GM21381 (cell line): ENCODE data around the gene TRIM31.
A peak's percentile ranks its signal among the peaks of the same experiment; 100 is the strongest.
"Not testable (repeated sequence)": the region's sequence is repeated elsewhere in the genome, so short reads cannot be mapped to it uniquely, and the experiment has no call there.

Experiments used
- ATAC-seq: cut with Tn5 transposase; IDR thresholded peaks from one replicate; pipeline ENCODE4 v1.9.1; 2021; ENCODE audit warnings: mild to moderate bottlenecking, moderate library complexity; ENCODE audit not compliant: unreplicated experiment

TRIM31 gene

GRCh38 chr6:30149858-30150550 lies 37.1 kb upstream of the TRIM31 start:
- ATAC-seq: no peak

GRCh38 chr6:30149234-30149633 lies 36.3 kb upstream of the TRIM31 start:
- no peak for ATAC-seq

- ATAC-seq: no peak
Observed at GRCh38 chr6:30147096-30147495, 34.2 kb upstream of the TRIM31 start.

- no peak for ATAC-seq
Observed at GRCh38 chr6:30145818-30146217, 32.9 kb upstream of the TRIM31 start.

- no peak for ATAC-seq
Observed at GRCh38 chr6:30144811-30145210, 31.9 kb upstream of the TRIM31 start.

GRCh38 chr6:30143780-30144179 lies 30.9 kb upstream of the TRIM31 start:
- no peak for ATAC-seq

- no peak for ATAC-seq
Observed at GRCh38 chr6:30142665-30143064, 29.8 kb upstream of the TRIM31 start.

- ATAC-seq: not testable (repeated sequence)
Observed at GRCh38 chr6:30140240-30140639, 27.4 kb upstream of the TRIM31 start.

GRCh38 chr6:30136570-30137286 lies 23.8 kb upstream of the TRIM31 start:
- ATAC-seq: no peak

- no peak for ATAC-seq
Observed at GRCh38 chr6:30135757-30136156, 22.9 kb upstream of the TRIM31 start, which contains the start of gene TRIM40. Gene TRIM40, plus strand, starts transcription at chr6:30136140. Its CDS starts 897 bp downstream, at chr6:30137037.

GRCh38 chr6:30135147-30135546 lies 22.3 kb upstream of the TRIM31 start:
- ATAC-seq: no peak

GRCh38 chr6:30131947-30132497 lies 19.1 kb upstream of the TRIM31 start:
- ATAC-seq: no peak

GRCh38 chr6:30130887-30131862 lies 18.3 kb upstream of the TRIM31 start:
- ATAC-seq: peak; percentile 71

- no peak for ATAC-seq
Observed at GRCh38 chr6:30130179-30130679, 17.3 kb upstream of the TRIM31 start.

GRCh38 chr6:30129265-30130178 lies 16.6 kb upstream of the TRIM31 start:
- no peak for ATAC-seq

- no peak for ATAC-seq
Observed at GRCh38 chr6:30127238-30128093, 14.6 kb upstream of the TRIM31 start.

GRCh38 chr6:30122515-30122914 lies 9.6 kb upstream of the TRIM31 start:
- no peak for ATAC-seq

GRCh38 chr6:30121446-30122366 lies 8.8 kb upstream of the TRIM31 start:
- no peak for ATAC-seq
